ENCODE data around the gene ANKRD9. TPM values are rescaled to one million over a fixed set of nuclear protein-coding genes. Genes with fewer than 3 reads are reported as not detected.

Gene ANKRD9
- total and polyA plus RNA-seq, 10 donors = 2.2 to 24.0 (median 11.8) TPM

- intact Hi-C loops (cut with DNase I; ENCODE audit: low total_unique reads) = no loop called here
- DNase-seq = peak; percentile 43
- peak overlapping the region in 1 of 8 donors; percentile 19 for H3K27ac ChIP-seq
- H3K36me3 ChIP-seq = peaks cover 0 to 82% (median 0%) of the 10 kb centered on the region in 6 donors
- H3K9me3 ChIP-seq = no peaks in the 10 kb centered on the region
- 56 to 69% (median 63%) methylated on average over 8 of the region's 8 CpGs for WGBS, 5 donors
- no peaks in the 10 kb centered on the region for H3K27me3 ChIP-seq (replicated peaks in 1 of 7)
- H3K4me3 ChIP-seq = no peak overlapping the region
- no peak for TF ChIP-seq POLR2A (IDR thresholded peaks at IDR 0.05)
- peak in 2 of 3 donors; percentile 29 to 38 for TF ChIP-seq POLR2AphosphoS5 (IDR thresholded peaks at IDR 0.05)
- no peak for TF ChIP-seq CTCF (IDR thresholded peaks at IDR 0.05 in 8 of 11, conservative IDR thresholded peaks at IDR 0.05 in 3 of 11)
- peaks cover 0 to 22% (median 9%) of the 10 kb centered on the region in 6 donors for H3K4me1 ChIP-seq
Measured at GRCh38 chr14:102471921-102472790, 37.4 kb downstream of the ANKRD9 start.

- DNase-seq = no peak
- Histone ChIP-seq H3K27me3 (replicated peaks in 1 of 7) (no peaks in the 10 kb centered on the region), H3K4me1 (peaks cover 0 to 12% (median 8%) of the 10 kb centered on the region in 6 donors), H3K9me3 (no peaks in the 10 kb centered on the region), H3K4me3 (no peak overlapping the region), H3K36me3 (peaks cover 0 to 88% (median 16%) of the 10 kb centered on the region in 6 donors), H3K27ac (no peak overlapping the region)
- intact Hi-C loops (cut with DNase I; ENCODE audit: low total_unique reads) = no loop called here
- WGBS, 5 donors = 88 to 96% (median 93%) methylated on average over 1 of the region's 1 CpG
- TF ChIP-seq POLR2AphosphoS5 (IDR thresholded peaks at IDR 0.05) (no peak), CTCF (IDR thresholded peaks at IDR 0.05 in 8 of 11, conservative IDR thresholded peaks at IDR 0.05 in 3 of 11) (no peak)
Measured at GRCh38 chr14:102469261-102469660, 40.3 kb downstream of the ANKRD9 start.

GRCh38 chr14:102464846-102465341 lies 44.7 kb downstream of the ANKRD9 start:
- Histone ChIP-seq H3K36me3 (peaks cover 0 to 82% (median 19%) of the 10 kb centered on the region in 6 donors), H3K27ac (no peak overlapping the region), H3K27me3 (replicated peaks in 1 of 7) (no peaks in the 10 kb centered on the region), H3K4me1 (no peaks in the 10 kb centered on the region), H3K4me3 (no peak overlapping the region), H3K9me3 (no peaks in the 10 kb centered on the region)
- TF ChIP-seq CTCF (IDR thresholded peaks at IDR 0.05 in 8 of 11, conservative IDR thresholded peaks at IDR 0.05 in 3 of 11) (no peak), POLR2A (IDR thresholded peaks at IDR 0.05) (no peak), POLR2AphosphoS5 (IDR thresholded peaks at IDR 0.05) (no peak)
- intact Hi-C loops (cut with DNase I; ENCODE audit: low total_unique reads) = no loop called here
- peak; percentile 8 for DNase-seq
- whole genome bisulfite sequencing, 5 donors = 92 to 97% (median 96%) methylated on average over 6 of the region's 6 CpGs

- WGBS, 5 donors = 87 to 98% (median 94%) methylated on average over 4 of the region's 4 CpGs
Measured at GRCh38 chr14:102464006-102464405, 45.6 kb downstream of the ANKRD9 start.

More at GRCh38 chr14:102464006-102464405, 45.6 kb downstream of the ANKRD9 start:
- intact Hi-C loops (cut with DNase I; ENCODE audit: low total_unique reads) = no loop called here
- Histone ChIP-seq H3K36me3 (peaks cover 0 to 90% (median 19%) of the 10 kb centered on the region in 6 donors), H3K9me3 (no peaks in the 10 kb centered on the region), H3K4me1 (no peaks in the 10 kb centered on the region), H3K27ac (no peak overlapping the region), H3K27me3 (replicated peaks in 1 of 7) (no peaks in the 10 kb centered on the region), H3K4me3 (no peak overlapping the region)
- TF ChIP-seq POLR2AphosphoS5 (IDR thresholded peaks at IDR 0.05) (no peak), CTCF (IDR thresholded peaks at IDR 0.05 in 8 of 11, conservative IDR thresholded peaks at IDR 0.05 in 3 of 11) (no peak), POLR2A (IDR thresholded peaks at IDR 0.05) (no peak)
- no peak for DNase-seq

Measured in spleen (tissue), 11 donors.